GM19395 (cell line): Measurements from ENCODE around the gene VPS9D1.
A peak's percentile ranks its signal among the peaks of the same experiment; 100 is the strongest.

Experiments used
- ATAC-seq: cut with Tn5 transposase; IDR thresholded peaks from one replicate; pipeline ENCODE4 v1.9.1; 2021; ENCODE audit warnings: mild to moderate bottlenecking, moderate library complexity; ENCODE audit not compliant: unreplicated experiment

The VPS9D1 gene

GRCh38 chr16:89732918-89733242 lies 12.2 kb upstream of the VPS9D1 start:
- no peak for ATAC-seq

DNA sequence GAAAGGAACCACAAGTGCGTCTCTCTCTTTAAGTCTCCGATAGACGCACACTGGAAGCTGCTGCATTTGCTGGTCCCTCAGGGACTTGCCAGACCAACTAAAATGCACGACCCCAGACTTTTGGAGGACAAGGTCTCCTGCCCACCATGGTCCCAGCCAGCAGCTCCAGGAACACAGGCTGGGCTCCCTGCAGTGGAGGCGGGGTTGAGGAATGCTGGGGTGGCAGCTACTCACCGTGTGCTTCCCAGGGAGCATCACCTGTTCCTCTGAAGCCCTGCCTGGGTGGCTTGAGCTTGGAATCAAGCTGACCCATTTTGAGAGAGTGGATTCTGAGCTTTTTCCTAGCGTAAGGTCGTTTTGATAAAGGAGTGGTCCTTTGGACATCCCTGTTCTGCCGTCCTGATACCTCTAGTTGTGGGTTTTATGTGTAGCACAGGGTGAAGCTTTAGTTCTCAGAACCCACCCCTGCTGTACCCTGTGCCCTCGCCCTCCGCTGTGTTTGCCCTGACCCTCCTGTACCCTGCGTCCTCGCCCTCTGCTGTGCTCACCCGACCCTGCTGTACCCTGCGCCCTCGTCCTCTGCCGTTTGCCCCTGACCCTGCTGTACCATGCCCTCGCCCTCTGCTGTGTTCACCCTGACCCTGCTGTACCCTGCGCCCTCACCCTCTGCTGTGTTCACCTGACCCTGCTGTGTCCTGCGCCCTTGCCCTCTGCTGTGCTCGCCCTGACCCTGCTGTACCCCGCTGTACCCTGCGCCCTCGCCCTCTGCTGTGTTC lies 11.6 kb upstream of the VPS9D1 start:
- ATAC-seq: no peak

DNA sequence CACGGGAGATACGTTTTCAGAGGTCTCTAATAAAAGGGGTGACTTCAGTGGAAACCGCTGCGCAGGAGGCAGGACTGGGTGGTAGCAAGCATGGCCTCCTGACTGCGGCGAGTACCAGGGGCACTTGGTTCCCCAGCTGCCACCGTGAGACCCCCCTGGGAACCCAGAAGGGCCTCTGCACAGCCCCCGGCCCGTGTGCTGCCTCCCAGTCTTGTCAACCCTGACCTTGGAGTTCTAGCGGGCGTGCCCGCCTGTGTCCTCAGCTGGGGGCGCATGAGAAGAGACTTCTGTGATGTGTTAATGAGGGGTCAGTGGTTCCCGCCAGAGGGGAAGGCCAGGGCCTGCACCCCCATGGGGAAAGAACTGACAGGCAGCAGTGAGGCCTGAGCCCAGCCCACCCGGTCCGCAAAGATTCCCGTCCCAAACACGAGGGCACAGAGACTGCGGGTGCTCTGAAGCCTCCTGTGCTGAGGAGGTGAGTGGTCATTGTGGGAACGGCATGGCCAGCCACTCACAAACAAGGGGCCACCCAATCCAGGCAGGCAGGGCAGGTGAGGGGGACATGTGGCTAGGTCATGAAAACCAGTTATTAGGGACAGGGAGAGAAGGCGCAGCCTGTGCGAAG lies 10.0 kb upstream of the VPS9D1 start:
- no peak for ATAC-seq

DNA sequence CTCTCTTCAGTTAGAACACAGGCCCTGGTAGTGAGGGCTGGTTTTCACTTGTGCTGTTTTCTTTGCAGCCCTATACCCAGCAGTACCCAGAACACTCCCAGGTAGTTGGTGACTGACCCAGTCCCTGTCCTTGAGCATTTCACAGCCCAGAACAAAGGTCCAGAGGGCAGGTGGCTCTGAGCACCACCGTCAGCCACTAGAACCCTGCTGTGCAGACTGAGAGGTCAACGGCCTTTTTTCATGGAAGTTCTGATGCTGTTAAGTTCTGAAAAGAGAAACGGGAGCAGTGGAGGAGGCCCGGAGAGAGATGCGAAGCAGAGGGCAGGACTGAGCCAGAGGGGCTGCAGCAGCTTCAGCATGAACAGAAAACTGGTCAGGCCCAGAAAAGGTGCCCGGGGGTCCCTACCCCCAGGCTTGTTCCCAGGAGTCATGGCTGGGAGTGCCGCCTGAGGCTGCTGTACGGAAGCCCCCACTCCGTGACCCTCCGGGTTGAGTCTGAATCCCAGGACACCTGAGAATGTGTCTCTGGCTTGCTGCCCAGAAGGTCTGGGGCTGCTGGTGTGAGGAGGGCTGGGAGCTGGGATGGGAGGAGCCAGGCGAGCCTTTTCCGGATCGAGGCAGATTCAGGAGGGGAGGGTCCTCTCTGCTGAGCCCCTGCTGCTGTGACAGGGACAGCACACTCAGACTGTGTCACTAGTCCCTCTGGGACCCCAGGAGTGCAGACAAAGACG lies 9.3 kb upstream of the VPS9D1 start:
- ATAC-seq: no peak

DNA sequence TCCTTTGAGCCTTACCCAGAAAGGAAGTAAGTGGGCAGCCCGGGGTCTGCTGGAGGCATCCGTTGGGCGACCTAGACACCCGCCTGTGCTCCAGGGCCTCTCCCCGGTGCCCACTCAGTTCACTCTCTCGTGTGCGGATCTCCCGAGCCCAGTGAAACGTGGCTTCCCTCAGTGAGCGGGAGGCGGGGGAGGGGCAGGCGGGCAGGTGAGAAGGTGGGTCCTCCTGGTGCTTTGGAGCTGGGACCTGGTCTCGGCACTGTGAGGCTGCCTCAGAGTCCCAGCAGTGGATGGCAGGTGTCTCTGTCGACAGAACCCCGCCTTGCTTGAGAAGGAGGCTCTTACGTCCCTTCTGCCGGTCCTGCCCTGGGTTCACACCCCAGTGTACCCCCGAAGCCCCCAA lies 8.6 kb upstream of the VPS9D1 start:
- no peak for ATAC-seq

DNA sequence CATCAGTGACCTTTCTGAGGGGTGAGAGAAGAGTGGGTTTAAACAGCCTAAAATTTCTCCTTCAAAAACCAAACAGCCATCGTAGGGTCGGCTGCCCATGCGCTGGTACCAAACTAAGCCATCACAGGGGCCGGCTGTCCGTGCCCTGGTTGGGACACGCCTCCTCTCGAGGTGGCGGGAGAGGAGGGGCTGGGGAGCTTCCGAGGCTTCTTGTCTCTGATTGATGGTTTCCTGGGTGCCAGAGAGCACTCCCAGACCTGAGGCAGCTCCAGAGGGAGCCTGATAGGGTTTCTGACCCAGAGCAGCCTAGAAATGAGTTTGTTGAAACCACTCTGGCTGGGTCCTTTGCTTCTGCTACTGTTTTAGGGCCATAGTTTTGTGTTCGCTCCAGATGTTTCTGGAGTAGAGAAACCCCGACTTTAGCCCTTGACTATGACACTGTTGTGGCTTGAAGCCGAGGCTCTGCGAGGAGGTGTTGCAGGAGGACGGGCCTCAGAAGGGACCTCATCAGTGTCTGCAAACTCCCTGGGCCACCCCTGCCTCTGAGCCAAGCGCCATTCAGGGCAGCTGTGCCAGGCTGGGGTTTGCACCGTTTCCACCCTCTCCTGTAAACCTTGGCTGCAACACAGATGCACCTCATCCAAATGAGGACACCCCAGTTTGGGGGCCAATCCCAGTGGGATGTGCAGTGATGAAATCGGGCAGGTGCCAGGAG lies 6.9 kb upstream of the VPS9D1 start:
- no peak for ATAC-seq

DNA sequence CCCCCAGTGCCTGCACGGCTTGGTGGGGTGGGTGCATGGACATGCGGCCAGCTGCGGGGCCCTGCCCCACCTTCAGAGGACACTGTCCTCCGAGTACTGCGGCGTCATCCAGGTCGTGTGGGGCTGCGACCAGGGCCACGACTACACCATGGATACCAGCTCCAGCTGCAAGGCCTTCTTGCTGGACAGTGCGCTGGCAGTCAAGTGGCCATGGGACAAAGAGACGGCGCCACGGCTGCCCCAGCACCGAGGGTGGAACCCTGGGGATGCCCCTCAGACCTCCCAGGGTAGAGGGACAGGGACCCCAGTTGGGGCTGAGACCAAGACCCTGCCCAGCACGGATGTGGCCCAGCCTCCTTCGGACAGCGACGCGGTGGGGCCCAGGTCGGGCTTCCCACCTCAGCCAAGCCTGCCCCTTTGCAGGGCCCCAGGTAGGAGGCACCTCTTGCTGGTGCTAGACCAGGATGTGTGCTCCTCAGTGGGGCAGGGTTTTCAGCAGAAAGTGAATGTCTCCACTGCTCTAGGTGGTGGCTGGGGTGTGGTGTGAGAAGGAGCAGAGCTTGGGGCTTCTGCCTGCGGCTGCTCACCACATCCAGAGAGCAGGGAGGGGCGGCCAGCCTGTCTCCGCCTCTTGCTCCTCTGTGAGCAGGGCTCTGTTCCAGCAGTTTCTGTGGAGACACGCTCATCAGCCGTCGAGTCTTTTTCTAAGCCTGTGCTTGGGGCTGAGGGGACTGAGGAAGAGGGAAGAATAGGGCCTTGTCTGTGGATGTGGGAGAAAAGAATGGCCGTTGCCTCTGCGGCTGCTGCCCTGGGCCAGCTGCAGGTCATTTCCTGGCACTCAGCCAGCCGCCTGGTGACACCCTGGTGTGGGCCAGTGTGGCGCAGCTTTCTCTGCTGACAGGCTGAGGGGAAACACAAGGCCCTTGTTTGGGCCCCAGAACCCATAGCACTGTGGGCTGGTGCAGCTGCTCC lies 2.9 kb upstream of the VPS9D1 start:
- no peak for ATAC-seq

- no peak for ATAC-seq
Measured at GRCh38 chr16:89722392-89723278, 1.9 kb upstream of the VPS9D1 start.

- ATAC-seq: peak; percentile 38
Measured at GRCh38 chr16:89721546-89722391, 1.1 kb upstream of the VPS9D1 start.

DNA sequence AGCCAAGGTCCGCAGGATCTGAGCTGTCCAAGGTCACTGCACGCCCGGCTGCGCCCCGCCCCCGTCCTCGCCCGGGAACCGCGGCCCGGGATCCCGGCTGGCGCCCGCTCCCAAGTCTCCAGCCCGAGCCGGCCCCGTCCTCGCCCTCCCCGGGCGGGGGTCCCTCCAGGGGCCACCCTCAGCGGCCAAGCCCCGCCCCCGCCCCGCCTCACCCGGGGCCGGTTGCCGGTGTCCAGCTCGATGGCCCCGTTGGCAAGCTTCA lies 216 bp downstream of the VPS9D1 start:
- peak; percentile 11 for ATAC-seq

DNA sequence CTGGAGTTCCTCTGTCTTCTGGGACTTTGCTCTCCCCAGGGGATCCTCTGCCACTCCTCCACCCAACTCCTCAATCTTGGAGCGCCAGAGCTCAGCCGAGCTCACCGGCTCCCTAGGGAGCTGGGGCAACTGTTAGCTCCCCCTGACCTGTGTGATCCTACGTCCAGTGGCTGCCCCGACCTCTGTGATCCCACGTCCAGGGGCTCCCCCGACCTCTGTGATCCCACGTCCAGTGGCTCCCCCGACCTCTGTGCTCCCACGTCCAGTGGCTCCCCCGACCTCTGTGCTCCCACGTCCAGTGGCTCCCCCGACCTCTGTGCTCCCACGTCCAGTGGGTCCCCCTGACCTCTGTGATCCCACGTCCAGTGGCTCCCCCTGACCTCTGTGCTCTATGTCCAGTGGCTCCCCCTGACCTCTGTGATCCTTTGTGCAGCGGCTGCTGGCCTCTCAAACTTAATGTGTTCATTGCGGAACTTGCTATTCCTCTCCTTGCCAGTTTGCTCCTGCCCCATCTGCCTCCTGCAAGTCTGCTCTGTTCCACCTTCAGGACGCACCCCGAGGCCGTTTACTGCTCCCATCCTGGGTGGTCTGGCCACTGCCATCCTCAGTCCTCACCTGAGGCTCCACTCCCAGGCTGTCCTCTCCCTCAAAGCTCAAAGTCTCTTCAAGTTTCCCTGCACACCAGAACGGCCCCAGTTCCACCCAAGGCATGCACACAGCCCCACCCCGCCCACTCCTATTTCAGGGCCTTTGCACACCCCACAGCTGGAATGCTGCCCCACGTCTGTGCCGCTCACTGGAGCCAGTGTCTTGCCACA lies 2.8 kb downstream of the VPS9D1 start:
- ATAC-seq: no peak

DNA sequence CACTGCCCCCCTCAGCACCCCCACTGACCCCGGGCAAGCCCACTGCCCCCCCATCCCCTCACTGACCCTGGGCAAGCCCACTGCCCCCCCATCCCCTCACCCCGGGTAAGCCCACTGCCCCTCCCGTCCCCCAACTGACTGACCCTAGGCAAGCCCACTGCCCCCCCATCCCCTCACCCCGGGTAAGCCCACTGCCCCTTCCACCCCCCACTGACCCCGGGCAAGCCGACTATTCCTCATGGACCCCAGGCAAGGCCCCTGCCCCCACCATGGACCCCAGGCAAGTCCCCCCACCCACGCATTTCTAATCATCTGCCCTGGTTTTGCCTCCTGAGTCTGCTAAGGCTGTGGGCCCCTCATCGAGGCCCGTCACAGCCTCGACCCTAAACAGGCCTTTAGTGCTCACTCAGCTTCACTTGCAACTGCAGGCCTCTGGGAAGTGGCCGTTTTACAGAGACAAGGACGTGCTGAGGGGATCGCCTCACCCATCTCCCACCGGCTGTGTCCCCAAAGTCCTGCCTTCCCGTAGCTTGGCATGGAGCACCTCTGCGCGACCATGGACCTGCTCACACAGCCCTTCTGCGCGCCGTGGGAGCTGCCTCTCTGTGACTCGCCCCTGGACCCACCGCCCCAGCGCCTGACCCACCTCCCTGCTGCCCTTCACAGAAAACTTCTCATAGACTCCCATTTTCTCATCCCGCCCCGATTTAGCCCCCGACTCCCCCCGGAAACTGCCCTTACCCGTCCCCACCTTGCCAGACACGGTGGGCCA lies 3.6 kb downstream of the VPS9D1 start:
- ATAC-seq: no peak

- no peak for ATAC-seq
Measured at GRCh38 chr16:89716493-89716892, 4.2 kb downstream of the VPS9D1 start.

- no peak for ATAC-seq
Measured at GRCh38 chr16:89712274-89712781, 8.4 kb downstream of the VPS9D1 start.

DNA sequence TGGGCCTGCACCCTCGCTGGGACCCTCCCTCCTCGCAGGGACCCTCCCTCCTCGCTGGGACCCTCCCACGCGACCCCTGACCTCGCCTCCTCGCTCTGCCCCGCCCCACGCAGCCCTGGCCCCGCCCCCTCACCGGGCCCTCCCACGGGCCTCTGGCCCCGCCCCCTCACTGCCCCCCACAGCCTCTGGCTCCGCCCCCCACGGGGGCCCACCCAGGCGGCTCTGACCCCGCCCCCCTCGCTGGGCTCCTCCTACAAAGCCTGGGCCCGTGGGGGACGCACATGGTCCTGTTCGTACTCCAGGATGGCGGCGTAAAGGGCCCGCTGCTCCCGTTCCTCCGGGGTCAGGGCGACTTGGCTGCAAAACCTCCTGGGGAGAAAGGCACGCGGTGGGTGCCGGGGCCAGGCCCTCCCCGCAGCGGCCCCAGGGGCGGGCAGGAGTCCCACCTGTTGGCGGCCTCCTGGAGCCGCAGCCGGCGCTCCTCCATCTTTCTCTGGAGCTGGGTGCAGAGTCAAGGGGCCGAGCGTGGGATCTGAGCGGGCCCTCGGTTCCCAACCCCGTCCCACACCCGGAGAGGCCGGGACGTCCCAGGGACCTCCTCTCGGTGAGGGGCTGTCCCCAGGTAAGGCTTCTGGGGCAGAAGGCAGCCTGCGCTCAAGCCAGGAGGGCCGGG lies 9.0 kb downstream of the VPS9D1 start:
- no peak for ATAC-seq
